Stimulated activated CD4-positive, alpha-beta T cell treated with anti-CD3 and anti-CD28 coated beads, Interleukin-4, amount 100 ng/mL, for 4 hours (primary cell): Measurements from ENCODE around the gene OR1F1.
"Not testable (repeated sequence)": the region's sequence is repeated elsewhere in the genome, so short reads cannot be mapped to it uniquely, and the experiment has no call there.

Experiments used
- DNase-seq, 2 experiments: peaks; one replicate each; pipeline ENCODE4 v3.0.0-alpha.2; 2020

OR1F1 gene

GRCh38 chr16:3175157-3176093 is 12.6 kb upstream of the OR1F1 start:
- DNase-seq: no peak

DNA sequence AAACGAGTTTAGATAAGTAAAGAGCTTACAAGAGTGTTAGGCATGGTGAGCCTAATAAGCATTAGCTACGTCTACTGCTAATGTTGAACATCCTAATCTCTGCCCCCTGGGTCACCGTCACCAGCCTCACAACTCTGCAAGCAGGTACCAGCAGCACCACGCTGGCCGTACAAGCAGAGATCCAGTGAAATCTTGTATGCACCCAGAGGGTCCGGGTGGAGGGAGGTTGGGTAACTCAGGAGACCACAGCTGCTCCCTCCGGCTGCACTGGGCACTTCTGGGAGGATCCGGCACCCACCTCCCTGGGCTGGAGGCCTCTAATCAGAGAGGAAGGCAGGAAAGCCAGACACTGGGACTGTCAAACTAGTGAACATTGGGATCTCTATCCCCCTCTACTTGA is 8.4 kb upstream of the OR1F1 start:
- no peak for DNase-seq

DNA sequence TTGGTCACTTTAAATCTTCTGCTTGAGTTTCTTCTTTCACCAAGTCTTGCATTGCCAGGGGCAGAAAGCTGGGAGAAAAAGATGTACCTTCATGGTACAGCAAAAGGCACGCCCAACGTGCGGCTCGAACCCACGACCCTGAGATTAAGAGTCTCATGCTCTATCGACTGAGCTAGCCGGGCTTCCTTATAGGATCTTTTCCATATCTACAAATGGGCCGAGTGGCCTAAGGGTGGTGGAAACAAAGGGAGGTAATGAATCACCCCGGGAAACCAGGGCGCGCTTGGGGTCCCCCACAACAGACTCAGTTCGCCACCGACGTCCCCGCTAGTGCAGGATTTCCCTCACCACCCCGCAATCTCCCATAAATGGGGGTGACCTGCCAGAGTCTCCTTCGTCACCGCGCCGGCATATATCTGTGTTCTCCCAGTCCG is 7.5 kb upstream of the OR1F1 start:
- no peak for DNase-seq

DNA sequence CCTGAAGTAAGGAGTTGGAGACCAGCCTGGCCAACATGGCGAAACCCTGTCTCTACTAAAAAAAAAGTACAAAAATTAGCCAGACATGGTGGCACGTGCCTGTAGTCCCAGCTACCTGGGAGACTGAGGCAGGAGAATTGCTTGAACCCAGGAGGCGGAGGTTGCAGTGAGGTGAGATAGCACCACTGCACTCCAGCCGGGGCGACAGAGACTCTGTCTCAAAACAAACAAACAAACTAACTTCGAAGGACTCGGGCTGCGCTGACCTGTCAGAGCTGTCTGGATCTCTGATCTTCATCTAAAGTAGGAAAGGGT is 5.8 kb upstream of the OR1F1 start:
- DNase-seq: not testable (repeated sequence)

GRCh38 chr16:3182608-3183444 is 5.2 kb upstream of the OR1F1 start:
- DNase-seq: peak in 1 of 2 experiments; percentile 55

DNA sequence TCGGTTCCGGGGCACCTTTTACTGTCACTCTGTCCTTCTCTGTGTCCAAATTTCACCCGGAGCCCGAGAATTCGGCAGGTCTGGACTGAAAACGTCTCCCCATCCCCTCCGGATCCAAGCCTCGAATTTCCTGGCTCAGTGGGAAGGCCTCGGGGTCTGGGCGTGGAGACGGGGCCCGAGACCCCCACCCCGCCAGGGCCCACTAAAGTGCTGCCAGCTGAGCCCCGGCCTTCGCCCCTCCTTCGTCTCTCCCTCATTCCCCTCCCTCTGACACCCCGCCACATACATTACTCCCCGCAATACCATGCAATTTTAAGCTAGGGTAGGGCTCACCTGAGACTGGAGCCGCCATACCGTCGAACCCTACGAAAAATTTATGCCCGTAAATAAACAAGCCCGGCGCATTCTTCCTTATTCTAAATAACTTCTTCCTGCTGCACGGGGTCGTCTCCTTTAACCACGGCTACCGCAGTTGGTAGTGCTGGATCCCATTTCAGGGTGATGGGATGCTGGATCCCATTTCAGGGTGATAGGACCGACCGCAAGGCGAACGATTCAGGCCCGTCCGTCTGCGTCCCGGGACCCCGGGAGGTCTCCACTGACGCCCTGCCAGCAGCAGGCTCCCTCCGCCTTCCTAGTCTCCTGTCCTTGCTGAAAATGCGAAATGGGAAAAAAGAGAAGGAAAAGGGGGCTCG is 4.4 kb upstream of the OR1F1 start:
- no peak for DNase-seq

DNA sequence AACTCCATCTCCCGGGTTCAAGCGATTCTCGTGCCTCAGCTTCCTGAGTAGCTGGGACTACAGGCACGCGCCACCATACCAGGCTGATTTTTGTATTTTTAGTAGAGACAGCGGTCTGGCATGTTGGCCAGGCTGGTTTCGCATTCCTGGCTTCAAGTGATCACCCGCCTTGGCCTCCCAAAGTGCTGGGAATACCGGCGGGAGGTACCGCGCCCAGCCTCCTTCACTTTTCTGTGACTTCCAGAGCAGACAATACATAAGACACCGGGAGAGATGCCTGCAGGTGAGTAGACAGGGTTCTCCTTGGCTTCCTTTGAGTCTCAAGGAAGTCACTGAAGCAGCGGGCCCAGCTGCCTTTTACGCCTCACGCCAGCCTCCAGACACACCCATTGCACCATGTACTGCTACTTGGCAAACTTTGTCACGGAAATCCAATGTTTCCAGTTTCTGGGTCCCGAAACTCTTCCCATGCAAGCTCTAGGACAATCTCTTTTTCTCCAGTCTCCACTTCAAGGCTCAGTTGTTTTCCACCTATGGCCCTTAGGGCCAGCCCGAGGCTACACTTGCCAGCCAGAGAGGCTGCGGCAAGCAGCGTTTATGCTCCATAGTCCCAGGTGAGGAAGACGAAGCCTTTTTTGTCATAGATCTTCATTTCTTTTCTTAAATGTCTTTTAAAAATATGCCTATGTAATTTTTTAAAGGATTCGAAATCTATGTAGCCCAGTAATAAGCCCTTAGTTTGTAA is 886 bp upstream of the OR1F1 start:
- no peak for DNase-seq

DNA sequence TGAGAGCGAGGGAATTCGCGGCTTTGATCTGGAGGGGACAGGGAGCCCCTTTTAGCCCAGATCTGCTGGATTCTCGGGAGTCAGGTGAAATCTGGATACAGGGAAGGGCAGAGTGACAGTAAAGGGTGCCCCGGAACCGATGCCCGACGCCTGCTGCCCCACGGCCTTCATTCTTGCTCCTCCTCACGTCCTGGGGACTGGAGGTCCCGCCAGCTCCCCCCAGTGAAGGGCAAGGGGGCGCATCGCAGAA is 596 bp downstream of the OR1F1 start:
- DNase-seq: no peak

DNA sequence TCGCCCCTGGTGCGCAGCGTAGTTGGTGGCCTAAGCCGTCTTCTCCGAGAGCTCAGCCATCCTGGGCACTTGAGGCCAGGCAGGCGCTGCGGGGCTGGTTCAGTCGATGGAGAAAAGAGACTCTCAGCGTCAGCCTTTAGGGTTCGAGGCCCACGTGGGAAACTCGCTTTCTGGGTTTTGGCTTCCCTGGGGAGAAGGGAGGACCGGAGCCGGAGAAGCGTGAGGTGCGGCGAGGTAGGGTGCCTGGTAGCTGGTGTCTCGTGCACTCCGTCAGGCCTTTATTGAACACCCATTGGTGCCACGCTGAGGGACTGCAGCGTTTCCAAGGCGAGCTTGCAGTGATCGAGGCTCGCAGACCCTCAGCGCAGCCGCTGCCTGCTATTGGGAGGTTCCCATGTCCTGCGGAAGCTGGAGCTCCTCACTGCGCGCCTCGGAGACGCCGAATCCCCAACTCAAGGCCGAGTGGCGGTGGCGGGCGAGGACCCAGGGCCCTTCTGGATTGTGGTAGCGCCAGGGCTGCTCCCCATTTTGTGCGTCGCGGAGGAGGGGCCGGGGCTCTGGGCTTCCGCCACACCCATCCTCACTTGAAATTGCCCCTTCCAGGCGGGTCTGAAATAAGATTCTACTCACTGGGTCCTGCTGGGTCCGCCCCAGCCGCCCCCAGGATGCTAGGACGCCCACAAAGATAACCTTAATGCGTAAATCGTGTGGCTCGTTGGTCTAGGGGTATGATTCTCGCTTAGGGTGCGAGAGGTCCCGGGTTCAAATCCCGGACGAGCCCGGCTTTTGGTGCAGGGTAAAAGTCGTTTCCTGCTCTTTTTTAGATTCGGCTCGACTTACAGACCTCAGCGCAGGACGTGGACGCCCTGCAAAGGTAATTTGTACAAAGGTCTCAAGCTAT is 1.2 kb downstream of the OR1F1 start:
- DNase-seq: peak in 1 of 2 experiments; percentile 53

GRCh38 chr16:3189869-3190268 is 1.9 kb downstream of the OR1F1 start:
- DNase-seq: no peak

GRCh38 chr16:3190949-3191353 is 2.9 kb downstream of the OR1F1 start:
- no peak for DNase-seq

GRCh38 chr16:3192476-3193019 is 4.5 kb downstream of the OR1F1 start:
- no peak for DNase-seq

DNA sequence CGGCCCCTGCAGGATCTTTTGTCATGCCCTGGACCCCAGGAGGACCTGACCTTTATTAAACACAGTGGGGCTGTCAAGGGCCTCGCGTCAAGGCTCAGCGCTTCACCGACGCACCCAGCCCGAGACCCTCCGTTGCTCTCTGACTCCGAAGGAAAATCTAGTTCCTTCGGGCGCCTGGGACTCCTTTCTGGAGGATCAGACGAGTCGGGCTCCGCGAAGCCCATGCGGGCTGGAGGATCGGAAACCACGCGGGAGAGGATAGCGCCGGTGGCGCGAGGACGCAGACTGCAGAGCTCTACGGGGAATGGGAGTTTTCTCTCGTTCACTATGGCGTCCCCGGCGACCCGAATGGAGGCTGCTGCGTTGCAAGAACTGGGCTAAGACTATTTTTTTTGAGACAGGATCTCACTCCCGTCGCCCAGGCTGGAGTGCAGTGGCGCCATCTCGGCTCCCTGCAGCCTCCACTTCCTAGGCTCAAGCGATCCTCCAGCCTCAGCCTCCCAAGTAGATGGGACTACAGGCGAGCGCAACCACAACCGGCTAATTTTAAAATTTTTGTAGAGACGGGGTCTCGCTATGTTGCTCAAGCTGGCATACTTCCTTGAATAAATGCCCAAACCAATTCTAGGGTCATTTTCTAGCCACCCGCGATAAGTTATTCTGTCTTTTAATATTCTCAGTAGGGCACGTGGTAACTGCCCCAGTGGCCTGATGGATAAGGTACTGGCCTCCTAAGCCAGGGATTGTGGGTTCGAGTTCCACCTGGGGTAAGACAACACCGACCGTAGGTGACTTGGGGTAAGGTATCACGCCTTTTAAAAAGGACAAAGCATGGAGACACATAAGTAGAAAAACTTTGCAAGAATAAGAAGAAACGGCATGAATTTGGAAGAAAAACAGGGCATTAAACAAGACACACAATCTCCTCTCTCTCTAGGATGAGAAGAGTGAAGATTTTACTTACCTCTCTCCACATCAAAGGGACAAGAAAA is 5.5 kb downstream of the OR1F1 start:
- no peak for DNase-seq

DNA sequence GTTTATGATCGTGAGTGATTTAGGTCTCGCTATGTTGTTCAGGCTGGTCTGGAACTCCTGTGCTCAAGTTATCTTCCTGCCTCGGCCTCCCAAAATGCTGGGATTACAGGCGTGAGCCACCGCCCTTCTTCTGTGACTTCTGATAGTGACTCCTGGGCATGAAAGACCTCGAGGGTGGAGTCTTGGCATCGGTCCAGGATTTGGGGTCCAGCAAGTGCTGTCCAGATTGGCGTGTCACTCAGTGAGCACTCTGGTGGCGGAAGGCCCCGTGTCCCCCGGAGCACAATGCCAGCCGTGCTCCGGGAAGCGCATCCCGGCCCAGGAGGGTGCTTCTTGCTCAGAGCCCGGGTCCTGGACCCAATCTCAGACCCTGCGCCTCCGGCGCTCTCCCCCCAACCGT is 6.8 kb downstream of the OR1F1 start:
- DNase-seq: no peak

GRCh38 chr16:3195975-3196374 is 8.0 kb downstream of the OR1F1 start:
- DNase-seq: no peak

- DNase-seq: not testable (repeated sequence)
Observed at GRCh38 chr16:3197694-3198333, 9.8 kb downstream of the OR1F1 start.

DNA sequence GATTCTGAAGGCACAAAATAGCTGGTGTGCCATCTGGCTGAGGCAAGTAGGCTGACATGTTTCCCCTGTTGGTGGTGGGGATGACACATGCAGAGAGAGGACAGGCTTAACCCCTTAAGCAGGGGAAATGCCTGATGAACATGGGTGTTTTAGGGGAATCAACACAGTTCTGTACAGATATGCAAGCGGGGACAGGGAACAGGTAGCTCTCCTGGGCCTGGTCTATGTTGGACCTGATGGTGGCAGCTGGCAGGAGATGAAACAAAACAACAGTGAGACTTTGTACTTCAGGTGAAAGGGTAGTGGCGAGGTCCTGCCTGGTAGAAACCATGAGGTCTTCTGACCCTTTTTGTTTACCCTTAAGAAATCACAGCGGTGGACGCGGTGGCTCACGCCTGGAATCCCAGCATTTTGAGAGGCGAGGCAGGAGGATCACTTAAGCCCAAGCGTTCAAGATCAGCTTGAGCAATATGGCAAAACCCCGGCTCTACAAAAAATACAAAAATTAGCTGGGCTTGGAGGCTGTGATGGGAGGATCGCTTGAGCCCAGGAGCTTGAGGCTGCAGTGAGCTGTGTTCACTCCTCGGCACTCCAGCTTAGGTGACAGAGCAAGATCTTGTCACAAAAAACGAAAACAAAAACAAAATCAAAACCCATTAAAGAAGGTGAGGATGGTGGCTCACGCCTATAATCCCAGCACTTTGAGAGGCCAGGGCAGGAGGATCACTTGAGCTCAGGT is 10.5 kb downstream of the OR1F1 start:
- DNase-seq: no peak

DNA sequence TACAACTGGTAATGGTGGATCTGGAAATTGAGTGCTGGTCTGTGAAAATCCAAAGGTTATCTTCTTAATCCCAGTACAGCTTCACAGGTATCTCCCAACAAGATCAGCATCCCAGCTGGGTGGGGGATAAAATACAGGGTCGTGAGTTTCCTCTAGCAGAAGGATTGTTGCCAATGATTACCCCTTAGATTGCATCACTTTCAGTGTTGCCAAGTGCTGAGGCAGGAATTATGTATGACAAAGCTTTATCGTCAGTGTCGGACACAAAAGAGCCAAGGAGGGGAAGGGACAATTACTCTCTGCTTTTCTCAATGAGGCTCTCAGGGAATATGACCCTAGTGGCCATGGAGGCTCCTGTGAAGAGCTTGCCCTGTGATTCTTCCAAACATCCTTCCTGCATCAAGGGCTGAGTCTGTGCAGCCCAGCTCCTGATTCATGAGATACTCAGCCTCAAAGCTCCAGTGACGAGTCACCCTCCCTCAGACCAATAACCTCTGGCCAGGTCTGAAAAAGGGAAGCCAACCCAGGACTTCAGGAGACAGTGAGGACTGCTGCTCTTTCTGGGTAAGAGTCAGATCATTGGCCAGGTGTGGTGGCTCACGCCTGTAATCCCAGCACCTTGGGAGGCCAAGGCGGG is 15.0 kb downstream of the OR1F1 start:
- DNase-seq: no peak
